Tibial nerve (tissue), 4 donors: ENCODE data around the gene MYRIP.

Source experiments
- EP300 ChIP-seq, 2 donors: sonication (generic); formaldehyde crosslinking; IDR thresholded peaks; one replicate each; pipeline ENCODE4 v1.6.1; 2017; ENCODE audit warnings: antibody characterized with exemption in 2 of 2, mild to moderate bottlenecking in 1 of 2
- POLR2A ChIP-seq, 2 donors: fragments of 450-650 bp; IDR thresholded peaks; one replicate each; pipeline ENCODE4 v1.6.1; 2017; ENCODE audit warnings: antibody characterized with exemption in 2 of 2, mild to moderate bottlenecking in 2 of 2, moderate library complexity in 2 of 2
- TF ChIP-seq, protein P1 (sequence below), 5 experiments: fragments of 200-600 bp in 3 of 5; fragments of 450-650 bp in 2 of 5; sonication (generic) in 3 of 5; IDR thresholded peaks; one replicate each; pipeline ENCODE4 v1.5.1; 2016 to 2019; ENCODE audit warnings: antibody characterized with exemption in 5 of 5, mild to moderate bottlenecking in 3 of 5, moderate library complexity in 2 of 5

DNA sequence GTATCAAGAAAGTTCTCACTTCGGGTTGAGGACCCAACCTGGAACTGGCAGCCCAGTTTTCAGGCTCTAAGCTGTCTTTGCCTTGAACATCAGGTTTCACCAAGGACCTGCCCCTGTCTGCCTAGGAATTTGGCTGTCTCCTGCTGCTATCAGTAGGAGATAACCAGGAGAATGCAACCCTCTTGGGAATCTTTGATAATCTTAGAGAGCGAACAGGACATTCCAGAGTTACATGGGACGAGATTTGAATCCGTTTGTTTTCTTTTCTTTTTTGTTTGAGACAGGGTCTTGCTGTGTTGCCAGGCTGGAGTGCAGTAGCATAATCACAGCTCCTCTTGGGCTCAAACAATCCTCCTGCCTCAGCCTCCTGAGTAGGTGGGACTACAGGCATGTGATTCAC, 482.1 kb downstream of the MYRIP start:
- TF ChIP-seq EP300 (IDR thresholded peaks at IDR 0.05) (no peak), POLR2A (IDR thresholded peaks at IDR 0.05) (no peak)
- TF ChIP-seq, protein P1, sequence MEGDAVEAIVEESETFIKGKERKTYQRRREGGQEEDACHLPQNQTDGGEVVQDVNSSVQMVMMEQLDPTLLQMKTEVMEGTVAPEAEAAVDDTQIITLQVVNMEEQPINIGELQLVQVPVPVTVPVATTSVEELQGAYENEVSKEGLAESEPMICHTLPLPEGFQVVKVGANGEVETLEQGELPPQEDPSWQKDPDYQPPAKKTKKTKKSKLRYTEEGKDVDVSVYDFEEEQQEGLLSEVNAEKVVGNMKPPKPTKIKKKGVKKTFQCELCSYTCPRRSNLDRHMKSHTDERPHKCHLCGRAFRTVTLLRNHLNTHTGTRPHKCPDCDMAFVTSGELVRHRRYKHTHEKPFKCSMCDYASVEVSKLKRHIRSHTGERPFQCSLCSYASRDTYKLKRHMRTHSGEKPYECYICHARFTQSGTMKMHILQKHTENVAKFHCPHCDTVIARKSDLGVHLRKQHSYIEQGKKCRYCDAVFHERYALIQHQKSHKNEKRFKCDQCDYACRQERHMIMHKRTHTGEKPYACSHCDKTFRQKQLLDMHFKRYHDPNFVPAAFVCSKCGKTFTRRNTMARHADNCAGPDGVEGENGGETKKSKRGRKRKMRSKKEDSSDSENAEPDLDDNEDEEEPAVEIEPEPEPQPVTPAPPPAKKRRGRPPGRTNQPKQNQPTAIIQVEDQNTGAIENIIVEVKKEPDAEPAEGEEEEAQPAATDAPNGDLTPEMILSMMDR (IDR thresholded peaks at IDR 0.05): no peak
